HG03066 (cell line): ENCODE data around the gene KRT78.
"Not testable (repeated sequence)": the region's sequence is repeated elsewhere in the genome, so short reads cannot be mapped to it uniquely, and the experiment has no call there.

ENCODE experiments used
- ATAC-seq: cut with Tn5 transposase; IDR thresholded peaks from one replicate; pipeline ENCODE4 v1.9.1; 2021; ENCODE audit warnings: low read depth; ENCODE audit not compliant: unreplicated experiment

KRT78 gene

GRCh38 chr12:52872644-52873389, 24.0 kb upstream of the KRT78 start:
- ATAC-seq = no peak

- no peak for ATAC-seq
Measured at GRCh38 chr12:52871291-52872039, 22.7 kb upstream of the KRT78 start.

GRCh38 chr12:52870361-52871290, 21.8 kb upstream of the KRT78 start:
- no peak for ATAC-seq

GRCh38 chr12:52867642-52868041, 18.8 kb upstream of the KRT78 start:
- ATAC-seq = no peak

- ATAC-seq = no peak
Measured at GRCh38 chr12:52867152-52867551, 18.4 kb upstream of the KRT78 start.

- ATAC-seq = no peak
Measured at GRCh38 chr12:52865090-52865944, 16.5 kb upstream of the KRT78 start.

GRCh38 chr12:52862023-52862422, 13.2 kb upstream of the KRT78 start:
- ATAC-seq = no peak

- ATAC-seq = no peak
Measured at GRCh38 chr12:52861511-52861910, 12.7 kb upstream of the KRT78 start.

GRCh38 chr12:52860102-52860823, 11.5 kb upstream of the KRT78 start:
- ATAC-seq = no peak

GRCh38 chr12:52857500-52857899, 8.7 kb upstream of the KRT78 start:
- ATAC-seq = no peak

GRCh38 chr12:52856787-52857186, 8.0 kb upstream of the KRT78 start:
- ATAC-seq = no peak

- ATAC-seq = not testable (repeated sequence)
Measured at GRCh38 chr12:52856077-52856476, 7.3 kb upstream of the KRT78 start.

- ATAC-seq = no peak
Measured at GRCh38 chr12:52851787-52852186, 3.0 kb upstream of the KRT78 start.

GRCh38 chr12:52850681-52851080, 1.9 kb upstream of the KRT78 start:
- no peak for ATAC-seq

- ATAC-seq = no peak
Measured at GRCh38 chr12:52849511-52849910, 717 bp upstream of the KRT78 start.

GRCh38 chr12:52847335-52848102, 1.3 kb downstream of the KRT78 start:
- no peak for ATAC-seq

GRCh38 chr12:52846356-52846970, 2.3 kb downstream of the KRT78 start:
- no peak for ATAC-seq

GRCh38 chr12:52845946-52846345, 2.8 kb downstream of the KRT78 start:
- no peak for ATAC-seq
